ENCODE data around the gene GATAD1.

Gene GATAD1

DNA sequence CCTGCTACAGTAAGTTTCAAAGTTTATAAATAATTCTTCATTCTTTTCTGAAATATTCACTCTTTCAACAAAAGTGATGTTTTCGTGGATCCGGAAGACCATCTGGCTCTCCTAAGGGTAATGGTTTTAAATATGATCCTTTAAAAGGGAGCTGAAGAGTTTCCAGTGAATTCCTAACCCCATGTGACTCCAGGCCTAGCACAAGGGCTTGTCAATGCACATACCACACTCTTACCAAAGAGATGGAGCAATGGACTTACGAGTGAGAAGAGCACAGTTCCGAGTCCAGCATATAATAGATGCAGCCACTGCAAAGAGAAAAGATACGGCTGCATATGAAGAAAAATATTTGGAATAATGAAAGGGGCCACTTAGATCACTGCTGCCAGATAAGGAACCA is 32.1 kb upstream of the GATAD1 start:
- Histone ChIP-seq H3K36me3 (ENCODE audit: control insufficient read depth in 2 of 2, insufficient read depth in 2 of 2, low read length in 2 of 2) (no peaks in the 10 kb centered on the region), H3K9me3 (ENCODE audit: control insufficient read depth in 2 of 2, low read length in 2 of 2) (no peaks in the 10 kb centered on the region), H3K4me1 (ENCODE audit: control insufficient read depth, insufficient read depth, low read length) (no peaks in the 10 kb centered on the region), H3K27ac (ENCODE audit: low read length) (no peak overlapping the region), H3K27me3 (ENCODE audit: control insufficient read depth in 1 of 2, insufficient read depth in 2 of 2, low read length in 2 of 2) (peaks cover 2 to 6% of the 10 kb centered on the region in 2 donors), H3K4me3 (ENCODE audit: low read length in 2 of 2) (no peak overlapping the region), H3K9ac (ENCODE audit: low read length in 2 of 2) (no peak overlapping the region)

DNA sequence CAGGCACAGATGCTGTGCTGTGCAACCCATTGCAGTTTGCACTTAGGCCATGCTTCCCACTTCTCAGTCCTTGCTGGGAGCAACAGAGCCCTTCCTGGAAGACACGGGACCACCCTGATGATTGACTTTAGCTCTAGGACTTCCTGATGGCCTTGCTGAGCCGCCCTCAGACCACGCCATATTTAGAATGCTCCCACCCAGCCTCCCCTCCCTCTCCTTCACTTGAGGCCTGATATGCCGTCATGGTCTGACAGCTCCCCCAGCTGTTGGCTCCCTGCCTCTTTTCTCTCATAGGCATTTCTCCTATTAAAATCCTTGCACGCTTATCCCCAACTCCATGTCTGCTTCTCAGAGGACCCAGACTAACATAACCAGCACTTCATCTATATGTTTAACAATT is 29.4 kb upstream of the GATAD1 start:
- Histone ChIP-seq H3K9me3 (ENCODE audit: control insufficient read depth in 2 of 2, low read length in 2 of 2) (no peaks in the 10 kb centered on the region), H3K27me3 (ENCODE audit: control insufficient read depth in 1 of 2, insufficient read depth in 2 of 2, low read length in 2 of 2) (peaks cover 1 to 4% of the 10 kb centered on the region in 2 donors), H3K9ac (ENCODE audit: low read length in 2 of 2) (no peak overlapping the region), H3K4me3 (ENCODE audit: low read length in 2 of 2) (no peak overlapping the region), H3K27ac (ENCODE audit: low read length) (no peak overlapping the region), H3K4me1 (ENCODE audit: control insufficient read depth, insufficient read depth, low read length) (no peaks in the 10 kb centered on the region), H3K36me3 (ENCODE audit: control insufficient read depth in 2 of 2, insufficient read depth in 2 of 2, low read length in 2 of 2) (no peaks in the 10 kb centered on the region)

DNA sequence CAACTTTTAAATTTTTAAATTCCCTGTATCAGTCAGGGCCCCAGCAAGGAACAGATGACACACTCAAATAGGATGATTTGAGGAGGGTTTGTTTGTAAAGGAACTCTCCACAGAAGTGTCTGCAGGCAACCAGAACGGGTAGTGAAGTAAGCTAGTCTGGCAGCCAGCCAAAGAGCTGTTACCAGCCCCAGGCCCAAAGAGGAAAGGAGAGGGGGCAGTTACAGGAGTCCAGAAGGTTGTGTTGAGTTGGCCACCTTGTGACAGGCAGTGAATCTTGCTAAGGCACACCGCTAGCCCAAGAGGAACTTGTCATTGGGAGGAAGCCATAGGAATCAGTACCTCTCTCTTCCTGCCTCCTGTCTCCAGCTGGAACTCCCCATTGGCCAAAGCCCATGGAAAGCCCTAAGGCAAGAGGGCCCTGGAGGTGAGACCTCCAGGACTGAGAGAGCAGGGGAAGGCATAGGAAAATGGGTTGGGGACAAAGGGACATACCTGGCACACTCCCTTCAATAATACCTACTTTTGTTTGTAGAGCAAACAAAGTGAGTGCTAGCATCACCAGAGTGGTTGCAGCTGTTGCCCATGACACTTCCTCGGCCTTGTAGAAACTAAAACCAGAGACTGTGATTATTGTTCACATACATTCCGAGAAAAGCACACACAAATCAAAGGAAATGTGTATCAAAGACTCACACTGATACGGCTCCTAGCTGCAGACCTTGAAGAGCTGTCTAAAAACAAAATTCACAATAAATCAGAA is 25.4 kb upstream of the GATAD1 start:
- Histone ChIP-seq H3K36me3 (ENCODE audit: control insufficient read depth in 2 of 2, insufficient read depth in 2 of 2, low read length in 2 of 2) (no peaks in the 10 kb centered on the region), H3K4me1 (ENCODE audit: control insufficient read depth, insufficient read depth, low read length) (peaks cover 4% of the 10 kb centered on the region), H3K9ac (ENCODE audit: low read length in 2 of 2) (no peak overlapping the region), H3K27ac (ENCODE audit: low read length) (no peak overlapping the region), H3K9me3 (ENCODE audit: control insufficient read depth in 2 of 2, low read length in 2 of 2) (no peaks in the 10 kb centered on the region), H3K27me3 (ENCODE audit: control insufficient read depth in 1 of 2, insufficient read depth in 2 of 2, low read length in 2 of 2) (peaks cover 0 to 3% of the 10 kb centered on the region in 2 donors), H3K4me3 (ENCODE audit: low read length in 2 of 2) (no peak overlapping the region)

DNA sequence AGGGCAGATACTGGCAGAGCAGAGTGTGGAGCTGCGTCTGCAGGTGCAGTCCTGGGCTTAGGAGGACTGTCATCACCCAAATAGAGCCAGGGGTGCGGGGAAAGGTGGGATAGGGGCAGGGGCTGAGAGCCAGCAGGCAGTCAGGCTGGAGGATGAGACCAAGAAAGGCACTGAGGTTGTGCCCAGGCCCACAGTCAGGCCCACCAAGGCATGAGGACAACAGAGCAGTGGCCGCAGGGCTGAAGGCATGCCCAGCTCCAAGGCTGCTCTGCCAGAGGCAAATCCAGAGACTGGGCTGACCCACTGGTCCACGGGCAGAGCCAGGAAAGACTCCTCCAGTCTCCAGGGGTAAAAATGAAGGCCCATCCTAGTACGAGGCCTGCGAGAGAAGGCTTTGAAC is 24.4 kb upstream of the GATAD1 start:
- Histone ChIP-seq H3K4me3 (ENCODE audit: low read length in 2 of 2) (no peak overlapping the region), H3K9me3 (ENCODE audit: control insufficient read depth in 2 of 2, low read length in 2 of 2) (no peaks in the 10 kb centered on the region), H3K27ac (ENCODE audit: low read length) (no peak overlapping the region), H3K36me3 (ENCODE audit: control insufficient read depth in 2 of 2, insufficient read depth in 2 of 2, low read length in 2 of 2) (no peaks in the 10 kb centered on the region), H3K9ac (ENCODE audit: low read length in 2 of 2) (no peak overlapping the region), H3K4me1 (ENCODE audit: control insufficient read depth, insufficient read depth, low read length) (peaks cover 4% of the 10 kb centered on the region), H3K27me3 (ENCODE audit: control insufficient read depth in 1 of 2, insufficient read depth in 2 of 2, low read length in 2 of 2) (peaks cover 0 to 3% of the 10 kb centered on the region in 2 donors)

DNA sequence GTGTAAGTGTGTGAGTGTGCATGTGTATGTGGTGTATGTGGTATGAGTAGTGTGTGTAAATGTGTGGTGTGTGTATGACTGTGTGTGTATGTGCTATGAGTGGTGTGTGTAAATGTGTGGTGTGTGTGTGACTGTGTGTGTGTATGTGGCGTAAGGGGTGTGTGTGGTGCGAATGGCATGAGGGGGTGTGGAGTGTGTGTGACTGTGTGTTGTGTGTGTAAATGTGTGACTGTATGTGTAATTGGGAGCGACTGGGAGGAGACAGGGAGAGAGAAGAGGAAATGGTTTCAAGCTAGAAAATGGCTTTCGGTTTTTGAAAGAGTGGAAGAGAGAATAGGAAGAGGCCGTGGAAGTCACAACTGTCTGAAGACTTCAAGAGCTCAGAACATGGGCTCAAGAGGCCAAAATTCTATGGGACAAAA is 23.6 kb upstream of the GATAD1 start:
- Histone ChIP-seq H3K36me3 (ENCODE audit: control insufficient read depth in 2 of 2, insufficient read depth in 2 of 2, low read length in 2 of 2) (no peaks in the 10 kb centered on the region), H3K4me3 (ENCODE audit: low read length in 2 of 2) (peak overlapping the region in 1 of 2 donors; percentile 81), H3K27me3 (ENCODE audit: control insufficient read depth in 1 of 2, insufficient read depth in 2 of 2, low read length in 2 of 2) (peaks cover 0 to 3% of the 10 kb centered on the region in 2 donors), H3K4me1 (ENCODE audit: control insufficient read depth, insufficient read depth, low read length) (peaks cover 4% of the 10 kb centered on the region), H3K27ac (ENCODE audit: low read length) (no peak overlapping the region), H3K9me3 (ENCODE audit: control insufficient read depth in 2 of 2, low read length in 2 of 2) (no peaks in the 10 kb centered on the region), H3K9ac (ENCODE audit: low read length in 2 of 2) (peak overlapping the region in 1 of 2 donors; percentile 23)

DNA sequence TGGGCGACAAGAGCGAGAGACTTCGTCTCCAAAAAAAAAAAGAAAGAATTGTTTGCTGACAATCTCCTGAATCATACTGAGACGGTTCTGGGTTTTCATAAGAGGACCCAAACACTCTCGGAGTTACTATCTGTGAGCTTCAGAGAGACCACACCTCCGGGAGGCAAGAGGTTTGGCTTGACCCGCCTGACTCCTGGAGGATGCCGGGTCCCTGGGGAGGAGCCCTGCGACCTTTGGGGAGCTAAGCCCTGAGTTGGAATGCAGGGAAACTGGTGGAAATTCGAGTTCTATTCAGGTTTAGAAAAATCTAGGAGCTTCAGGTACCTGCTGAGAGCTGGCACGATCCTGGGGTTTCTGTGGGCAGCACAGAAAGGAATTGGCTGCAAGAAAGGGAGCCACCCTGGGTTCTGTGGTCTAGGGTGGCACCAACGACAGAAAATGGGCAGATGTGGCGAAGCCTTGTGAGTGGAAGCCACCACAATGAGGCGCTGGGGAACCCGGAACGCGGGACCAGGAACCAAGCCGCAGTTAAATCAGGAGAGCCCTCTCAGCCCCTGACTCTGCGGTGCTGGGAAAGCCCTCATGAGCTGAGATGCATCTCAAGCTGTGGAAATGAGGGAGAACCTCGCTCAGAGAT is 21.9 kb upstream of the GATAD1 start:
- Histone ChIP-seq H3K4me3 (ENCODE audit: low read length in 2 of 2) (no peak overlapping the region), H3K4me1 (ENCODE audit: control insufficient read depth, insufficient read depth, low read length) (peaks cover 4% of the 10 kb centered on the region), H3K9ac (ENCODE audit: low read length in 2 of 2) (no peak overlapping the region), H3K9me3 (ENCODE audit: control insufficient read depth in 2 of 2, low read length in 2 of 2) (no peaks in the 10 kb centered on the region), H3K27ac (ENCODE audit: low read length) (no peak overlapping the region), H3K27me3 (ENCODE audit: control insufficient read depth in 1 of 2, insufficient read depth in 2 of 2, low read length in 2 of 2) (peaks cover 0 to 3% of the 10 kb centered on the region in 2 donors), H3K36me3 (ENCODE audit: control insufficient read depth in 2 of 2, insufficient read depth in 2 of 2, low read length in 2 of 2) (no peaks in the 10 kb centered on the region)

DNA sequence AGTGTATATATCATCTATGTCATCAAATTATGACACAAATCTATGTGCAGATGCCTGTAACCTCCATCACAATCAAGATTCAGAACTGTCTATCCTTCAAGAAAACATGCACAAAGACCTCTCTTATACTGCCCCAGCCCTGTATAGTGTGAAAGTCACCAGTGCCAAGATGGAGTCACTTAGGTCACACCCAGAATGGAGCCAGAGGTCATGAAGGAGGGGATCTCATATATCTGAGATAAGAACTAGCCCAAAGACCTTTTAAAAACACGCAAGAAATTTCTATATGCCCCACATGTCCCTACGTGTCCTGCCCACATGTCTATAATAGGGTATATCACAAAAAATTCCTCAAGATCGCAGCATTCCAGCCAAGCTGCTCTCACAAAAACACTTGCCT is 20.1 kb upstream of the GATAD1 start:
- H3K9me3 ChIP-seq (ENCODE audit: control insufficient read depth in 2 of 2, low read length in 2 of 2) = no peaks in the 10 kb centered on the region
- peaks cover 0 to 3% of the 10 kb centered on the region in 2 donors for H3K27me3 ChIP-seq (ENCODE audit: control insufficient read depth in 1 of 2, insufficient read depth in 2 of 2, low read length in 2 of 2)
- peaks cover 4% of the 10 kb centered on the region for H3K4me1 ChIP-seq (ENCODE audit: control insufficient read depth, insufficient read depth, low read length)
- H3K9ac ChIP-seq (ENCODE audit: low read length in 2 of 2) = no peak overlapping the region
- H3K36me3 ChIP-seq (ENCODE audit: control insufficient read depth in 2 of 2, insufficient read depth in 2 of 2, low read length in 2 of 2) = no peaks in the 10 kb centered on the region
- no peak overlapping the region for H3K27ac ChIP-seq (ENCODE audit: low read length)
- H3K4me3 ChIP-seq (ENCODE audit: low read length in 2 of 2) = no peak overlapping the region

DNA sequence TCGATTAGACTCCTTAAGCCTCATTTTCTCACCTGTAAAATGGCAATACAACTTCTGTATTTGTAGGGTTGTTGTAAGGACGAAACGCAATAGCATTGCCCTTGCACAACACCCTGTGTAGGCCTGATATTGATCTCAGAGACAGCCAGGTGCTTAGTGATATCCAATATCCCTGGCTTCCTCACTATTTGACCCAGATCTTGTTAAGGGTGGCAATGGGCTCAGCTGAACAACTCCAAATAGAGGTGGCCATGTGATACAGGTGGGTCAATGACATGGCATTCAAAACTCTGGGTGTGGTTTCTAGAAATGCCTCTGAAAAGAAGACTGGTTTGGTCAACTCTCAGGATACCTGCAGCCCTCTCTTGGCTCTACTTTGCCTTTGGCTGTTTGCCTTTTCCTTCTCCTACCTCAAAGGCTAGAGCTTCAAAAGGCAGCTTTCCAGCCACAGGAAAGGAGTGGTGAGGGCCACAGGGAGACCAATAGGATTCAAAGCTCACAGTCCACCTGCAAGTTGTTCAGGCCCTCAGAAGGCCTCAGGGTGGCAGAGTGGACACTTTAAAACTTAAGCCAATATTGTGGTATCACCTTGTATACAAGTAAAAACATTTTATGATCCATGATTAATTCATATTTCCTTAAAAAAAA is 14.9 kb upstream of the GATAD1 start:
- no peaks in the 10 kb centered on the region for H3K4me1 ChIP-seq (ENCODE audit: control insufficient read depth, insufficient read depth, low read length)

DNA sequence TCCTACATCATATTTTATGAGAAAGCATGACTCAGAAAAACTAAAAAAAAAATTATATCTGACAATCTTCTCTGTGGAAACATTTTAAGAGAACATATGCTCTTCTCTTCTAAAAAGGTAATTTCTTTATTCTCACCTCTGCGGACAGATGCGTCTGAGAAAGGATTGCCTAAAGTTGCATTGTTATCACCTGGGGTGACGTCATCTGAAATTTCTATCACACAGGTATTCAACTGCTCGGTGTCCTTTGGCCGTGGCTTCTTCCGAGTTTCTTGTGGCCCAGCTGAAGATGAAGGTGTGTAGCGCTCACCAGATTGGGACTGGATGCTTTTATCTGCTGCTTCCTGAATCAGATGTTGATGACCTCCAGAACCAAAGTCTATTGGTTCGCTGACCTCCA is 14.3 kb upstream of the GATAD1 start:
- H3K36me3 ChIP-seq (ENCODE audit: control insufficient read depth in 2 of 2, insufficient read depth in 2 of 2, low read length in 2 of 2) = no peaks in the 10 kb centered on the region
- no peaks in the 10 kb centered on the region for H3K9me3 ChIP-seq (ENCODE audit: control insufficient read depth in 2 of 2, low read length in 2 of 2)

More for the DNA sequence above, 14.9 kb upstream of the GATAD1 start:
- H3K4me3 ChIP-seq (ENCODE audit: low read length in 2 of 2) = no peak overlapping the region
- no peaks in the 10 kb centered on the region for H3K9me3 ChIP-seq (ENCODE audit: control insufficient read depth in 2 of 2, low read length in 2 of 2)
- no peak overlapping the region for H3K27ac ChIP-seq (ENCODE audit: low read length)
- H3K27me3 ChIP-seq (ENCODE audit: control insufficient read depth in 1 of 2, insufficient read depth in 2 of 2, low read length in 2 of 2) = no peaks in the 10 kb centered on the region
- H3K9ac ChIP-seq (ENCODE audit: low read length in 2 of 2) = no peak overlapping the region
- no peaks in the 10 kb centered on the region for H3K36me3 ChIP-seq (ENCODE audit: control insufficient read depth in 2 of 2, insufficient read depth in 2 of 2, low read length in 2 of 2)

DNA sequence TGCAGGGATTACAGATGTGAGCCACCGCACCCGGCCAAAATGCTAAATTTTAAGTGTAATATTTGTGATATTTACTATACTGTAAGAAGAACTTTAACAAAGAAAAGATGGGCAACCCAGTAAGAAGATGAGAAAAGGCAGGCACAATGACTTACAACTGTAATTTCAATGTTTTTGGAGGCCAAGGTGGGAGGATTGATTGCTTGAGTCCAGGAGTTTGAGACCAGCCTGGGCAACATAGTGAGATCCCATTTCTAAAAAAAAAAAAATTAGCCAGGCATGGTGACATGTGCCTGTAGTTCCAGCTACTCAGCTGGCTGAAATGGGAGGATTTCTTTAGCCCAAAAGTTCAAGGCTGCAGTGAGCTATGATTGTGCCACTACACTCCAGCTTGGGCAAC is 11.7 kb upstream of the GATAD1 start:
- no peak overlapping the region for H3K27ac ChIP-seq (ENCODE audit: low read length)
- no peaks in the 10 kb centered on the region for H3K9me3 ChIP-seq (ENCODE audit: control insufficient read depth in 2 of 2, low read length in 2 of 2)
- no peaks in the 10 kb centered on the region for H3K36me3 ChIP-seq (ENCODE audit: control insufficient read depth in 2 of 2, insufficient read depth in 2 of 2, low read length in 2 of 2)
- H3K9ac ChIP-seq (ENCODE audit: low read length in 2 of 2) = no peak overlapping the region
- H3K4me3 ChIP-seq (ENCODE audit: low read length in 2 of 2) = no peak overlapping the region
- no peaks in the 10 kb centered on the region for H3K4me1 ChIP-seq (ENCODE audit: control insufficient read depth, insufficient read depth, low read length)
- H3K27me3 ChIP-seq (ENCODE audit: control insufficient read depth in 1 of 2, insufficient read depth in 2 of 2, low read length in 2 of 2) = no peaks in the 10 kb centered on the region

More for the DNA sequence above, 14.3 kb upstream of the GATAD1 start:
- Histone ChIP-seq H3K4me3 (ENCODE audit: low read length in 2 of 2) (no peak overlapping the region), H3K27me3 (ENCODE audit: control insufficient read depth in 1 of 2, insufficient read depth in 2 of 2, low read length in 2 of 2) (no peaks in the 10 kb centered on the region), H3K27ac (ENCODE audit: low read length) (no peak overlapping the region), H3K4me1 (ENCODE audit: control insufficient read depth, insufficient read depth, low read length) (no peaks in the 10 kb centered on the region), H3K9ac (ENCODE audit: low read length in 2 of 2) (no peak overlapping the region)

Data from stomach smooth muscle (tissue), 2 donors.